Fibroblast of skin of back (primary cell): ENCODE results near the gene LPCAT3.

Source experiments
- DNase-seq: peaks from one replicate; pipeline ENCODE4 v3.0.0-alpha.2; 2013

Gene LPCAT3

GRCh38 chr12:6952121-6952862 is 66.0 kb downstream of the LPCAT3 start:
- no peak for DNase-seq

GRCh38 chr12:6951551-6952120 is 66.6 kb downstream of the LPCAT3 start:
- DNase-seq = no peak

GRCh38 chr12:6950811-6951540 is 67.3 kb downstream of the LPCAT3 start, which contains the start of gene PTPN6:
TSS of gene PTPN6 (plus strand) at chr12:6951356. CDS start at chr12:6951513, 157 bp downstream.
- DNase-seq = no peak

GRCh38 chr12:6950401-6950801 is 67.9 kb downstream of the LPCAT3 start:
- DNase-seq = no peak

- DNase-seq = no peak
These were observed 69.2 kb downstream of the LPCAT3 start for GRCh38 chr12:6948873-6949594.

- no peak for DNase-seq
These were observed 70.7 kb downstream of the LPCAT3 start for GRCh38 chr12:6947615-6948014.

GRCh38 chr12:6946920-6947374 is 71.3 kb downstream of the LPCAT3 start:
- DNase-seq = no peak

- DNase-seq = no peak
These were observed 72.0 kb downstream of the LPCAT3 start for GRCh38 chr12:6946033-6946919.

- no peak for DNase-seq
These were observed 72.7 kb downstream of the LPCAT3 start for GRCh38 chr12:6945613-6946012.

GRCh38 chr12:6944381-6945186 is 73.7 kb downstream of the LPCAT3 start:
- peak; percentile 93 for DNase-seq

GRCh38 chr12:6943722-6944380 is 74.4 kb downstream of the LPCAT3 start, which contains the start of the genes C12orf57 and RNU7-1:
TSS of gene C12orf57 (plus strand) at chr12:6944022. CDS start at chr12:6944122, 100 bp downstream.
TSS of gene RNU7-1 (plus strand) at chr12:6943816.
- peak; percentile 95 for DNase-seq

GRCh38 chr12:6943389-6943721 is 74.9 kb downstream of the LPCAT3 start:
- peak; percentile 94 for DNase-seq

GRCh38 chr12:6942331-6942665 is 76.0 kb downstream of the LPCAT3 start:
- no peak for DNase-seq

- no peak for DNase-seq
These were observed 76.5 kb downstream of the LPCAT3 start for GRCh38 chr12:6941782-6942181.

- no peak for DNase-seq
These were observed 77.0 kb downstream of the LPCAT3 start for GRCh38 chr12:6941267-6941666.

GRCh38 chr12:6939191-6939540 is 79.1 kb downstream of the LPCAT3 start:
- DNase-seq = no peak

- no peak for DNase-seq
These were observed 79.7 kb downstream of the LPCAT3 start for GRCh38 chr12:6938353-6939190.

- peak; percentile 94 for DNase-seq
These were observed 80.6 kb downstream of the LPCAT3 start for GRCh38 chr12:6937481-6938352.
